K562 (cell line): ENCODE results near the gene ARL5C. TPM values are rescaled to one million over a fixed set of nuclear protein-coding genes. Genes with fewer than 3 reads are reported as not detected.

Experiments
- ATAC-seq: fragments of 200-7000 bp; cut with Tn5 transposase; 3 replicates; pipeline ENCODE4 v1.9.1; 2020; ENCODE audit warnings: moderate library complexity
- BruUV-seq: library from RNA; stranded (reverse); fragments of 400-500 nt; replicated peaks from 2 replicates; lab custom pipeline; 2021; lab: Mats Ljungman, UMichigan
- CTCF ChIA-PET: fragments of 300-600 bp; formaldehyde crosslinking; extraction: SDS; loops from one replicate; lab custom pipeline; 2021; ENCODE audit warnings: low intra/inter-chr PET ratio; lab: Yijun Ruan, JAX
- POLR2A ChIA-PET: fragments of 300-600, 350-650 bp; sonication (Branson Sonifier 250); formaldehyde crosslinking; extraction: SDS; loops from one replicate; lab custom pipeline; 2021; ENCODE audit warnings: antibody characterized with exemption, inconsistent platforms; lab: Yijun Ruan, JAX
- DNase-seq, 4 experiments: peaks; one replicate each; pipeline versions ENCODE4 v3.0.0 to v3.0.0-alpha.2; 2011 to 2018; ENCODE audit warnings: low spot score in 3 of 4, mixed read lengths in 3 of 4; ENCODE audit errors: extremely low read depth in 1 of 4
- FAIRE-seq: peaks from 2 replicates; lab custom pipeline; 2011; peaks lifted over from hg19 to GRCh38; lab: Jason Lieb, UNC
- H2AFZ ChIP-seq: 2 replicates; pipeline ENCODE4 v1.6.0; 2011; ENCODE audit warnings: low read depth, low read length, control low read depth, inconsistent platforms
- H3K27ac ChIP-seq: fragments of 200-600 bp; 3 replicates; pipeline ENCODE4 v1.8.0; 2011; ENCODE audit warnings: low read depth, mild to moderate bottlenecking, control low read depth, inconsistent platforms, low read length, moderate library complexity, mixed read lengths; ENCODE audit errors: extremely low read depth
- H3K27me3 ChIP-seq, 2 experiments: fragments of 300-600 bp in 1 of 2; 2 replicates in 1 of 2; 3 replicates in 1 of 2; pipeline versions ENCODE4 v1.6.0 to v1.8.0; 2011; ENCODE audit warnings: inconsistent platforms in 2 of 2, low read length in 2 of 2, mild to moderate bottlenecking in 1 of 2, mixed read lengths in 1 of 2, moderate library complexity in 1 of 2; ENCODE audit not compliant: control insufficient read depth in 2 of 2, insufficient read depth in 2 of 2
- H3K36me3 ChIP-seq: fragments of 300-600 bp; 3 replicates; pipeline ENCODE4 v1.8.0; 2011; ENCODE audit warnings: mild to moderate bottlenecking, low read length, inconsistent platforms; ENCODE audit not compliant: control insufficient read depth, insufficient read depth
- H3K4me1 ChIP-seq, 2 experiments: fragments of 200-600 bp in 1 of 2; replicated peaks in 1 of 2; 2 replicates in 1 of 2; 3 replicates in 1 of 2; pipeline versions ENCODE4 v1.5.1 to v1.8.0; 2011; ENCODE audit warnings: inconsistent platforms in 2 of 2, low read length in 2 of 2, mild to moderate bottlenecking in 1 of 2, mixed read lengths in 1 of 2, moderate library complexity in 1 of 2; ENCODE audit not compliant: control insufficient read depth in 2 of 2, insufficient read depth in 2 of 2
- H3K4me2 ChIP-seq: 2 replicates; pipeline ENCODE4 v1.6.1; 2011; ENCODE audit warnings: low read length, control low read depth, inconsistent platforms, mixed read lengths; ENCODE audit not compliant: insufficient read depth
- H3K4me3 ChIP-seq: fragments of 200-600 bp; sonication (generic), shearing (Covaris generic); 2 replicates; pipeline ENCODE4 v1.5.1; 2016; ENCODE audit warnings: control low read depth, inconsistent platforms
- H3K79me2 ChIP-seq: fragments of 200-600 bp; 3 replicates; pipeline ENCODE4 v1.8.0; 2011; ENCODE audit warnings: low read length, inconsistent platforms; ENCODE audit not compliant: control insufficient read depth, insufficient read depth
- H3K9ac ChIP-seq, 2 experiments: 2 replicates each; pipeline versions ENCODE4 v1.6.0 to v1.6.1; 2011; ENCODE audit warnings: low read depth in 2 of 2, low read length in 2 of 2, control low read depth in 1 of 2, inconsistent platforms in 1 of 2, mild to moderate bottlenecking in 1 of 2, mixed read lengths in 1 of 2; ENCODE audit not compliant: insufficient read depth in 1 of 2
- H3K9me1 ChIP-seq: one replicate; pipeline ENCODE4 v1.6.0; 2011; ENCODE audit warnings: inconsistent platforms, mild to moderate bottlenecking, low read length, moderate library complexity; ENCODE audit not compliant: control insufficient read depth, insufficient read depth
- H3K9me3 ChIP-seq: replicated peaks from 2 replicates; pipeline ENCODE4 v1.5.1; 2011; ENCODE audit warnings: low read depth, low read length, inconsistent platforms; ENCODE audit not compliant: control insufficient read depth, insufficient read depth
- H4K20me1 ChIP-seq: replicated peaks from 2 replicates; pipeline ENCODE4 v1.6.1; 2011; ENCODE audit warnings: low read length, inconsistent platforms, mixed read lengths; ENCODE audit not compliant: control insufficient read depth, insufficient read depth
- E2F6 ChIP-seq, 2 experiments: IDR thresholded peaks; 2 replicates each; pipeline ENCODE4 v1.6.1; 2011; ENCODE audit warnings: borderline replicate concordance in 1 of 2, control low read depth in 1 of 2, low read depth in 1 of 2, low read length in 1 of 2, mild to moderate bottlenecking in 1 of 2, mixed read lengths in 1 of 2, moderate library complexity in 1 of 2; ENCODE audit not compliant: insufficient read depth in 1 of 2, insufficient read length in 1 of 2, poor library complexity in 1 of 2, severe bottlenecking in 1 of 2; ENCODE audit errors: extremely low read depth in 1 of 2
- LCOR ChIP-seq: sonication (generic); formaldehyde crosslinking; IDR thresholded peaks from 2 replicates; pipeline ENCODE4 v1.8.0; 2022; ENCODE audit warnings: mild to moderate bottlenecking, missing genetic modification reagents
- ZNF316 ChIP-seq: fragments of 450-650 bp; IDR thresholded peaks from 2 replicates; pipeline ENCODE4 v1.6.1; 2016
- WGBS: fragments of 100-300 bp; shearing (Covaris generic); methylation state at CpG from one replicate; pipeline ENCODE4 v1.1.6; 2016; ENCODE audit warnings: low coverage, mixed read lengths; ENCODE audit not compliant: insufficient coverage; ENCODE audit errors: missing lambda C conversion rate; 5-methylcytosine and 5-hydroxymethylcytosine counted together
- in situ Hi-C: fragments of 300-500 bp; cut with MboI; formaldehyde crosslinking; loops from 4 replicates; pipeline ENCODE4 v1.15.0; 2018; ENCODE audit warnings: inconsistent platforms, mixed read lengths
- intact Hi-C: fragments of 100-400 bp; cut with micrococcal nuclease; formaldehyde crosslinking; loops from 2 replicates; pipeline ENCODE4 v1.14.2; 2022
- polyA plus RNA-seq, 8 experiments: library from polyadenylated mRNA; depleted of rRNA in 4 of 8; stranded (reverse) in 5 of 8; unstranded in 3 of 8; fragments of >200 nt; fragmentation: Nextera tagmentation in 2 of 8; fragmentation: Illumina TruSeq in 1 of 8; extraction: Ambion mirVana in 2 of 8; extraction: Trizol in 1 of 8; gene quantifications; 2 replicates each; pipeline versions ENCODE4 v1.2.1 to v1.2.3, GENCODE V29; 2011 to 2014; ENCODE audit warnings: inconsistent platforms in 1 of 8, missing spikeins in 1 of 8
- total RNA-seq, 7 experiments: library from RNA; depleted of rRNA in 6 of 7; stranded (reverse); fragments of >200 nt in 6 of 7; fragmentation: Illumina TruSeq in 2 of 7; extraction: Trizol in 2 of 7; gene quantifications; 2 replicates each; pipeline versions ENCODE4 v1.2.1 to v1.2.3, GENCODE V29; 2011 to 2021; ENCODE audit warnings: low replicate concordance in 1 of 7

ARL5C gene
- total and polyA plus RNA-seq, 9 of the 15 experiments (the other 6 are each of a cell fraction or from before 2014, with no cell fraction given): not detected

DNA sequence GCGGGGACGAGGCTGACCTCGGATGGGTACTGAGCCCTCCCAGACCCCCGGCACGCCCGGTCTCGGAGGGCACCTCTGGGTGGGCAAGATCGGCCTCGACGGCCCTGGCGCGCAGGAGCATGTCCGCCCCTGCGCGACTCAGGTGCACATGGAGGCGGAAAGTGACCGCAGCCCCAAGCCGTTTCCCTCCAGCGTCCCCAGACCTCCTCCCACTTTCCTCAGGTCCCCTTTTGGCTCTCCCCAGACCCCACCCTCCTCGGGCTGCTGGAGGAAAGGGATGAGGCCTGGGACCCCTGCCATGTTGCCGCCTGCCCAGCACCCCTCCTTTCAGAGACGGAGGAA lies 44.1 kb upstream of the ARL5C start:
- CTCF ChIA-PET: interaction anchor here (1.5 kb wide), 1 partner anchor 29 kb away, joined by 3 read pairs; no protein-coding TSS in a partner anchor
- Histone ChIP-seq H3K9ac (peak overlapping the region in 1 of 2 experiments; percentile 74; a peak in 2 of 4 replicates), H3K4me1 (peaks cover 0 to 32% of the 10 kb centered on the region in 2 experiments; a peak in 3 of 5 replicates), H2AFZ (no peak overlapping the region), H4K20me1 (no peaks in the 10 kb centered on the region), H3K4me2 (no peak overlapping the region), H3K36me3 (peaks cover 2% of the 10 kb centered on the region; the same call in 1 of the 3 replicates), H3K79me2 (no peaks in the 10 kb centered on the region), H3K27ac (no peak overlapping the region), H3K9me1 (peaks cover 4% of the 10 kb centered on the region), H3K9me3 (no peaks in the 10 kb centered on the region), H3K27me3 (peaks cover 0 to 41% of the 10 kb centered on the region in 2 experiments; a peak in 2 of 5 replicates), H3K4me3 (no peak overlapping the region)
- DNase-seq: no peak
- ATAC-seq: no peak
- POLR2A ChIA-PET: interaction anchor here (2.1 kb wide), 1 partner anchor 11 kb away, joined by 16 read pairs; the partner anchor contains the start of gene RPL19
- in situ Hi-C loops (no loop called here), intact Hi-C loops (no loop called here)
- BruUV-seq: no TSS peak
- FAIRE-seq: no peak
- no peak for TF ChIP-seq ZNF316
- peak in 1 of 2 experiments; percentile 58 for TF ChIP-seq E2F6 (IDR thresholded peaks at IDR 0.05; ENCODE audit: borderline replicate concordance in 1 of 2, extremely low read depth in 1 of 2, insufficient read depth in 1 of 2, insufficient read length in 1 of 2, low read depth in 1 of 2, low read length in 1 of 2, poor library complexity in 1 of 2, severe bottlenecking in 1 of 2)
- TF ChIP-seq LCOR (CRISPR knock-in tag): no peak
- 33% methylated on average over 18 of the region's 22 CpGs for WGBS
